Natural killer cell (primary cell): ENCODE data around the gene ORMDL2. TPM values are rescaled to one million over a fixed set of nuclear protein-coding genes. Genes with fewer than 3 reads are reported as not detected.
A peak's percentile ranks its signal among the peaks of the same experiment; 100 is the strongest.

ENCODE experiments used
- ATAC-seq, 3 donors: fragments of 150-1000 bp in 2 of 3; fragments of 200-7000 bp in 1 of 3; cut with Tn5 transposase; 1 replicate in 1 of 3; 2 replicates in 2 of 3; pipeline ENCODE4 v1.10.0; 2021; ENCODE audit warnings: mild to moderate bottlenecking in 2 of 3, moderate library complexity in 2 of 3
- DNase-seq, 2 donors: peaks; one replicate each; pipeline versions ENCODE4 v3.0.0 to v3.0.0-alpha.2; 2013 to 2021; ENCODE audit warnings: mixed read lengths in 1 of 2
- H3K27ac ChIP-seq: one replicate; pipeline ENCODE4 v1.5.1; 2013; ENCODE audit warnings: mild to moderate bottlenecking, low read length
- H3K27me3 ChIP-seq: one replicate; pipeline ENCODE4 v1.6.1; 2013; ENCODE audit warnings: low read length; ENCODE audit not compliant: control insufficient read depth, insufficient read depth
- H3K36me3 ChIP-seq: one replicate; pipeline ENCODE4 v1.6.1; 2013; ENCODE audit warnings: low read length; ENCODE audit not compliant: control insufficient read depth, insufficient read depth
- H3K4me1 ChIP-seq: one replicate; pipeline ENCODE4 v1.6.1; 2013; ENCODE audit warnings: low read length; ENCODE audit not compliant: control insufficient read depth, insufficient read depth
- H3K4me3 ChIP-seq: one replicate; pipeline ENCODE4 v1.5.1; 2013; ENCODE audit warnings: low read length
- H3K9me3 ChIP-seq: one replicate; pipeline ENCODE4 v1.6.1; 2013; ENCODE audit warnings: low read length; ENCODE audit not compliant: control insufficient read depth, insufficient read depth
- H3K27ac Mint-ChIP-seq, 2 donors: one replicate each; pipeline ENCODE4 v1.8.0; 2022; ENCODE audit warnings: mild to moderate bottlenecking in 2 of 2, mixed read lengths in 2 of 2, moderate library complexity in 1 of 2
- H3K27me3 Mint-ChIP-seq, 2 donors: one replicate each; pipeline ENCODE4 v1.8.0; 2022; ENCODE audit warnings: low read depth in 2 of 2, mixed read lengths in 2 of 2
- H3K36me3 Mint-ChIP-seq: one replicate; pipeline ENCODE4 v1.8.0; 2022; ENCODE audit warnings: mixed read lengths
- H3K4me1 Mint-ChIP-seq, 2 donors: one replicate each; pipeline ENCODE4 v1.8.0; 2022; ENCODE audit warnings: mixed read lengths in 2 of 2
- H3K4me3 Mint-ChIP-seq: one replicate; pipeline ENCODE4 v1.8.0; 2022; ENCODE audit warnings: mild to moderate bottlenecking, moderate library complexity, mixed read lengths
- H3K9me3 Mint-ChIP-seq, 2 donors: one replicate each; pipeline ENCODE4 v1.8.0; 2022; ENCODE audit warnings: mixed read lengths in 2 of 2
- CTCF ChIP-seq: fragments of 200-600 bp; IDR thresholded peaks from one replicate; pipeline ENCODE4 v1.8.0; 2022; ENCODE audit warnings: antibody characterized with exemption
- WGBS: methylation state at CpG from one replicate; pipeline ENCODE4 v1.1.7; 2013; ENCODE audit warnings: missing lambda C conversion rate; ENCODE audit not compliant: insufficient coverage; 5-methylcytosine and 5-hydroxymethylcytosine counted together
- intact Hi-C: fragments of 100-400 bp; cut with micrococcal nuclease; formaldehyde crosslinking; loops from one replicate; pipeline ENCODE4 v1.14.2; 2022
- total RNA-seq, 4 donors: library from RNA; stranded (reverse); fragments of 120-200 nt in 1 of 4; gene quantifications; one replicate each; pipeline versions ENCODE4 v1.2.3 to v1.2.4, GENCODE V29; 2013 to 2022

Gene ORMDL2
- total RNA-seq, 3 donors from 2014 or later (not counting 1 experiment from before 2014, with no cell fraction given) = 21.3 to 36.3 (median 23.1) TPM

- H3K36me3 Mint-ChIP-seq = peaks cover 27% of the 10 kb centered on the region
Observed at GRCh38 chr12:55795950-55796349, 21.9 kb upstream of the ORMDL2 start.

GRCh38 chr12:55797068-55797467, 20.8 kb upstream of the ORMDL2 start:
- peaks cover 27% of the 10 kb centered on the region for H3K36me3 Mint-ChIP-seq
- DNase-seq = peak in 1 of 2 donors; percentile 51
- 83% methylated on average over 5 of the region's 5 CpGs for WGBS
- Histone ChIP-seq H3K27ac (no peak overlapping the region), H3K36me3 (peaks cover 80% of the 10 kb centered on the region), H3K4me1 (no peaks in the 10 kb centered on the region), H3K4me3 (no peak overlapping the region), H3K9me3 (no peaks in the 10 kb centered on the region), H3K27me3 (no peaks in the 10 kb centered on the region)
- H3K4me1 Mint-ChIP-seq = peaks cover 10 to 11% of the 10 kb centered on the region in 2 donors
- TF ChIP-seq CTCF = peak; percentile 17
- H3K4me3 Mint-ChIP-seq = no peak overlapping the region
- no peaks in the 10 kb centered on the region for H3K9me3 Mint-ChIP-seq
- no peak for ATAC-seq
- H3K27ac Mint-ChIP-seq = no peak overlapping the region
- intact Hi-C loops = loop anchor here (2.0 kb wide), 1 partner anchor 58 kb away; no protein-coding TSS in a partner anchor
- no peaks in the 10 kb centered on the region for H3K27me3 Mint-ChIP-seq

More at GRCh38 chr12:55795950-55796349, 21.9 kb upstream of the ORMDL2 start:
- H3K9me3 ChIP-seq = no peaks in the 10 kb centered on the region
- Mint-ChIP-seq H3K4me3 (no peak overlapping the region), H3K27ac (no peak overlapping the region), H3K4me1 (peaks cover 10 to 11% of the 10 kb centered on the region in 2 donors), H3K27me3 (no peaks in the 10 kb centered on the region), H3K9me3 (no peaks in the 10 kb centered on the region)
- H3K27ac ChIP-seq = no peak overlapping the region
- DNase-seq (no peak), ATAC-seq (no peak)
- H3K4me1 ChIP-seq = no peaks in the 10 kb centered on the region
- no peak for TF ChIP-seq CTCF
- H3K27me3 ChIP-seq = no peaks in the 10 kb centered on the region
- intact Hi-C loops = loop anchor here (2.0 kb wide), 1 partner anchor 57 kb away; no protein-coding TSS in a partner anchor
- H3K4me3 ChIP-seq = no peak overlapping the region
- H3K36me3 ChIP-seq = peaks cover 75% of the 10 kb centered on the region

- H3K4me3 Mint-ChIP-seq = no peak overlapping the region
- TF ChIP-seq CTCF = no peak
- Histone ChIP-seq H3K27ac (no peak overlapping the region), H3K27me3 (no peaks in the 10 kb centered on the region), H3K4me1 (no peaks in the 10 kb centered on the region), H3K4me3 (no peak overlapping the region), H3K36me3 (peaks cover 83% of the 10 kb centered on the region), H3K9me3 (no peaks in the 10 kb centered on the region)
- H3K27ac Mint-ChIP-seq = no peak overlapping the region
- peaks cover 27% of the 10 kb centered on the region for H3K36me3 Mint-ChIP-seq
- H3K27me3 Mint-ChIP-seq = no peaks in the 10 kb centered on the region
- intact Hi-C loops = loop anchor here (2.0 kb wide), 1 partner anchor 59 kb away; no protein-coding TSS in a partner anchor
- no peaks in the 10 kb centered on the region for H3K9me3 Mint-ChIP-seq
- H3K4me1 Mint-ChIP-seq = peaks cover 10 to 11% of the 10 kb centered on the region in 2 donors
- DNase-seq (no peak), ATAC-seq (no peak)
- WGBS = 90% methylated on average over 4 of the region's 4 CpGs
Observed at GRCh38 chr12:55797550-55797949, 20.3 kb upstream of the ORMDL2 start.

GRCh38 chr12:55806982-55807381, 10.9 kb upstream of the ORMDL2 start:
- intact Hi-C loops = no loop called here
- H3K4me1 ChIP-seq = no peaks in the 10 kb centered on the region
- Mint-ChIP-seq H3K27me3 (no peaks in the 10 kb centered on the region), H3K36me3 (no peaks in the 10 kb centered on the region), H3K27ac (no peak overlapping the region), H3K4me3 (no peak overlapping the region), H3K4me1 (peaks cover 20 to 29% of the 10 kb centered on the region in 2 donors), H3K9me3 (no peaks in the 10 kb centered on the region)
- 96% methylated on average over 6 of the region's 8 CpGs for WGBS
- no peaks in the 10 kb centered on the region for H3K27me3 ChIP-seq
- no peak for TF ChIP-seq CTCF
- ATAC-seq (no peak), DNase-seq (no peak)
- H3K27ac ChIP-seq = no peak overlapping the region
- H3K36me3 ChIP-seq = peaks cover 29% of the 10 kb centered on the region
- no peaks in the 10 kb centered on the region for H3K9me3 ChIP-seq
- no peak overlapping the region for H3K4me3 ChIP-seq
